A204.1 (cell line): Measurements from ENCODE around the gene PRPS1.
A peak's percentile ranks its signal among the peaks of the same experiment; 100 is the strongest.
"Not testable (repeated sequence)": the region's sequence is repeated elsewhere in the genome, so short reads cannot be mapped to it uniquely, and the experiment has no call there.

ENCODE experiments used
- FAIRE-seq: peaks from 2 replicates; lab custom pipeline; 2012; peaks lifted over from hg19 to GRCh38; lab: Jason Lieb, UNC

Gene PRPS1

DNA sequence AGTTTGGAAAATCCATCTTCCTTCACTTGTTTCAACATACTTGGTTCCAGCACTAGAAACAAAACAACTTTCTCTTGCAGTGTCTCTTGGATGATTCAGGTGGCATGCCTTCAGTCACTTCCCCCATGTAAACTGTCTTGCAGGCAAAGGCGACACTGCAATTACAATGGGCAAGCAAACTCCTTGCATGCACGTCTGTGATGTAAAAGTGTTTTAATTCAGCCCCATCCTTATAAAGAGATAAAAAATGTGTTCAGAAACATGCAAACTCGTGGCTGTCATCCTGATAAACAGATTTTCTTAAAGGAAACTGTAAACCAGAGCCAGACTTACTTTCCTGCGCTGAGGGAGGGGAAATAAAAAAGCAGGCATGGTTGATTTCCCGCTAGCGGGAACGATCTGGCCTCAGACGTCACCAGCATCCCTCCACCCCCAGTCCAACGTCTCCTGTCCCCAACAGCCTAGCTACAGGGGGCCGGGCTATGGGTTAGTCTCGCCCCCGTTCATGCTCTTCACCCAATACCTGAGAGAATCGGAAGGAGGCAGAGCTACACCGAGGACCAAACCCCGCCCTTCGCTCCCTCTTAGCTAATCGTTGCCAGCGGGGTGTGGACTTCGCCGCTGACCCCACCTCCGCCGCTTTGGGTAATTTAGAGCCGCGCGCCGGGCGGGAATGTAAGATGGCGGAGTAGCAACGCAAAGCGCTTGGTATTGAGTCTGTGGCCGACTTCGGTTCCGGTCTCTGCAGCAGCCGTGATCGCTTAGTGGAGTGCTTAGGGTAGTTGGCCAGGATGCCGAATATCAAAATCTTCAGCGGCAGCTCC is at the start of gene PRPS1:
Gene PRPS1 (plus strand): TSS at position 673 of the 824 bp plus-strand sequence. CDS start 119 bp downstream, at position 792.
- peak; percentile 96 for FAIRE-seq

DNA sequence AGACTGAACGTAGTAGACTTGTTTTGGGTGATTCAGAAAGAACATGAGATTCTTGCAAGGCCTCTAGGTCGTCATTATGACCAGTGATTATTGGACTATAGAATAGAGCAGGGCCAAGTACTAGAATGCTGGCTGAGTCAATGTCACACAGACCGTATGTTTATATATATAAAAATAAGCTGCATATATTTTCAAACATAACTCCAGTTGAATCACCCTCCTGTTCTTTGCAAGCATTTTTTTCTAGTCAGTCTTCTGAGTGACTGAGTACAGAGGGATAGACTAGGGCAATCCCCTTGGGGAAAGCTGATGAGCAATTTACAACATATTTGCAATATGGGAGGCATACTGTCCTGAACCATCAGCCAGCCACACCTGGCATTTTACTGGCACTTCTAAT is 48.4 kb upstream of the PRPS1 start:
- no peak for FAIRE-seq

DNA sequence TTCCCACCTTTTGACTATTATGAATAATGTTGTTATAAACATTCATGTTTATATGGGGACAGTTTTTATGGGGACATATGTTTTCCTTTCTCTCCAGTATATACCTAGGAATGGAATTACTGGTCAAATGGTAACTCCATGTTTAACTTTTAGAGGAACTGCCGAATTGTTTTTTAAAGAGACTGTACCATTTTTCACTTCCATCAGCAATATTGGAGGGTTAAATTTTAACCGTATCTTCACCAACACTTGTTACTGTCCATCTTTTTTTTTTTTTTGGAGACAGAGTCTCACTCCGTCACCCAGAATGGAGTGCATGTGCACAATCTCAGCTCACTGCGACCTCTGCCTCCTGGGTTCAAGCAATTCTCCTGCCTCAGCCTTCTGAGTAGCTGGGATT is 46.4 kb upstream of the PRPS1 start:
- no peak for FAIRE-seq

DNA sequence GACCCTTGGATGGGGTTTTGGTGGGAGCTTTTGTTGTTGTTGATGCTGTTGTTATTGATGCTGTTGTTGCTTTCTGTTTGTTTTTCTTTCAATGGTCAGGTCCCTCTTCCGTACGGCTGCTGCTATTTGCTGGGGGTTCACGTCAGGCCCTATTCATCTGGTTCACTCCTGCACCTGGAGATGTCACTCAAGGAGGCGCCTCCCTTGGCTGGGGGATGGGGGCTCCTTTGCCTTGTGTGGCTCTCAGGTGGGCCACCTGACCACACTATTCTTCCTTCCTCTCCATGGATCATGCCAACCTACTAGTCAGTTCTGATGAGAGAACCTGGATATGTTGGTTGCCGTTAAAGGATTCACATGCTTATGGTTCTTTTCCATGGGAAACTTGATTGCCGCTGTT is 39.1 kb upstream of the PRPS1 start:
- no peak for FAIRE-seq

DNA sequence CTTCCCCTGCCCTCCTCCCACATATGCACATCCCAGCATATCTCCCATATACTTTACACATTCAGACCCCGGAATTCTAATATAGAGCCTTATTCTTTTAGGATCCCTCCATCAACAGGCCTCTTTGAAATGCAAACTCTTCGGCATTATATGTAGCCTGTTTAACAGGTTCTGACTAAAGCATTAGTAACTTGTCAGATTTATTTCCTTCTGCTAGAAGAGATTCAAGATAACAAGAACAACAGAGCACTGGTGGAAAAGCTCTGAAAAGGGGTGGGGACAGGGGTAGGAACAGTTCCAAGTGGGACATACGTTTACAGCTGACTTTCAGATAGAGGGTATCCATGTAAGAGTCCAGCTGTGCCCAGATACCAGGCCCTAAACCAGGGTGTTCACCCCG is 31.7 kb upstream of the PRPS1 start:
- FAIRE-seq: no peak

DNA sequence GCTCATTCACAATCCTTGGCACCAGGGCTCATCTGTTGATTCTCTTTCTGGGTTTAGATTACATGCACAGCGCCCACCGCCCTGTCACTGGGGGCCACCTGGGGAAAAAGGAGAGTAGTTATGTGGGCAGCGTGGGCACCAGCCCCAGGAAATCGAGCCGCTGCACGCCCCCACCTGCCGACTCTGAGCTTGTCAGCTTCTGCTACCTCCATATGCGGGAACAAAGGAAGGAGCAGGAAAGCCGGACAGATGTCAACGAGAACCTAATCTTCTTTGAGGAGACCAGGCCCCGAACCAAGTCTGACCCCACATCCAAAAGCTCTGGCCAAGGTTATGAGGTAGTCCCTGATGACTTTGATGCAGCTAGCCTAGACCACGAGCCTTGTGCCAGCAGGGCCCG is 31.0 kb upstream of the PRPS1 start:
- FAIRE-seq: no peak

DNA sequence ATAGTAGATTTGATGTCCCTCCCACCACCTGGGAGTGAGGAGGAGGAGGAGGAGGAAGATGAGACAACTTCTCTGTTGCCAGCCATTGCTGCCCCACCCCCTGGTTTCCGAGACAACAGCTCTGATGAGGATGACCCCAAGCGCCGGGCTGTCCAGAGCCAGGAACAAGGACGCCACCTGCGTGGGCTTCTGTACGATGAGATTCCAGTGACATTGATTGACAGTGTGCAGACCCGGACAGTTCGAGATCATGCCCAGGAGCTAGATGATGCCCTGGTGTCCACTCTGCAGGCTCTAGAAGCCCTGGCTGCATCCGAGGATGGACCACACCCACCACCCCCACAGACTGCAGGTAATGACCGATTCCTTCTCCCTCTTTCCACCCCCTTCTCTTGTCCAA is 30.5 kb upstream of the PRPS1 start:
- no peak for FAIRE-seq

DNA sequence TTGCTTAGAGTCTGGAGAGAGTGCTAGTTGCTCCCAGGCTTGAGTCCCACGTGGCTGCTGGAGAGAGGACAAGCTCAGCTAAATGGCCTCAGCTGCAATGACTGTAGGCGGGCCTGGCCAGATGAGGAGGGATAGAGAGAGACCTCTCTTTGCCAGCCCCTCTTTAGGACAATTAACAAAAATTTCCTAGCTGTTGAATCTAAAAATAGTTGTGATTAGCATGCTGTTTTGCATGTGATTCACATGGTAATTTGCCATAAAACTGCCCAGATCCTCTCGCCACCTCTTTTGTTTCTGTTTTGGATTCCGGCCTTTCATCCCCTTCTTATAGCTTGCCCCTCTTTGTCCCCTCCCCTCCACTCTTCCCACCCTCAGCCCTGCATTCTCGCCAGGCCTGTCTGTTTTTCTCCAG is 28.9 kb upstream of the PRPS1 start:
- no peak for FAIRE-seq

DNA sequence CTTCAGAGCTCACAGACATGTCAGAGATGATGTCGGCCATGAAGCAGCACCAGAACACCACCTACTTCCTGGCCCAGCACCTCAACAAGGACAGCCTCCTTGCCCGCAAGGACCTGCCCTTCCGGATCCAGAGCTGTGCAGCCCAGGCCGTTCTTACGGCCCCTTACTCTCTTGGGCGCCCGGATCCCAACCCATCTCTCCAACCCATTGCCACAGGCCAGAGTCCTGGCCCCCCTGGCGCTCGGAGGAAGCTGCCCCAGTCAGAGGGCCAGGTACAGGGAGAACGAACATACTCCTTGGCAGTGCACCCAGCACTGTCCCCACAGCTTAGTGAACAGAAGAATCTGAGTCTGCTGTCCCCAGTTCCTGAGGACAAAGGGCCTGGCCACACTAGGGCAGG is 27.9 kb upstream of the PRPS1 start:
- FAIRE-seq: no peak

DNA sequence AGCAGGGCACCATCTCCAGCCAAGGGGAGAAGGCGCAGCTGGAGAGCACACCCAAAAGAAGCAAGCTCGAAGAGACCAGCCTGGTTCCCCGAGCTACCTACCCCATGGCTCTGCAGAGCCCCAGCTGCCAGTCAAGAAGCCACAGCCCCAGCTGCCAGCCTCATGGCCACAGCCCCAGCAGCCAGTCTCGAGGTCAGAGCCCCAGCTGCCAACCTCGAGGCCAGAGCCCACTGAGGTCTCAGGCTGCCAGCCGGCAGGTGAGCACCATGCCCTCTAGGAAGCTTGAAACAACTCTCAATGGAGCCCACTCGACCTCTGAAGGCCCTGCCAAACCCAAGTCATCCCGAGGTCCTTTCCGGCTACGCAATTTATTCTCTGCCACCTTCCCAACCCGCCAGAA is 27.0 kb upstream of the PRPS1 start:
- no peak for FAIRE-seq

DNA sequence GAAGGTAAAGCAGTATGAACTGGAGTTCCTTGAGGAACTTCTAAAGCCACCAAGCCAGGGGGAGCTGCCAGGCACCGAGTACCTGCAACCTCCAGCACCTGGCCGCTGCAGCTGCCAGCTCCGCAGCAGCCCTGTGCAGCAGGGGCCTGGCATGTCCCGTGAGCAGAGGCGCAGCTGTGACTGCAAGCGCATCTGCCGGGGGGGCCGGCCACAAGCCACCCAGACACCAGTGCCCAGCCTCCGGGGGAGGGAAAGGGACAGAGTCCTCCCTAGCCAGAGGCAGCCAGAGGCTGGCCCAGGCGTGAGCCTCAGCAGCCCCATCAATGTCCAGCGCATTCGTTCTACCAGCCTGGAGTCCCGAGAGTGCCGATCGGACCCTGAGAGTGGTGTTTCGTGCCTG is 26.6 kb upstream of the PRPS1 start:
- FAIRE-seq: no peak

DNA sequence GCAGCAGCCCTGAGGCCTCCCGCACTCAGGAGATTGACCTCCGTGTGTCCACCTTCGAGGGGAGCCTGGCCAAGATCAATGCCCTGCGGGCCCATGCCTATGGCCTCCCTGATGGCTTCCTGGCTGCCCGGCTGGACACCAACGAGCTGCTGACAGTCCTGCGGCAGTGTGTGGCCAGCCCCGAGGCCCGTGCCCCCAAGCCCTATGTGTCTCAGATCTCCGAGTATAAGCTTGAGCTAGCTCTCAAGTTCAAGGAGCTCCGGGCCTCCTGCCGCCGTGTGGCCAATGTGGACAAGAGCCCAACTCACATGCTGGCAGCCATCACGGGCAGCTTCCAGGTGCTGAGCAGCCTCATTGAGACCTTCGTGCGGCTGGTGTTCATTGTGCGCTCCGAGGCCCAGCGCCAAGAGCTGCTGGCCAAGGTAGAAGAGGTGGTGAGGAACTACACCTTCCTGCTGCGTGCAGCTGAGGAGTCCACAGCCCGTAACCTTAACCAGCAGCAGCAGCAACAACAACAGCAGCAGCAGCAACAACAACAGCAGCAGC is 25.5 kb upstream of the PRPS1 start:
- no peak for FAIRE-seq

DNA sequence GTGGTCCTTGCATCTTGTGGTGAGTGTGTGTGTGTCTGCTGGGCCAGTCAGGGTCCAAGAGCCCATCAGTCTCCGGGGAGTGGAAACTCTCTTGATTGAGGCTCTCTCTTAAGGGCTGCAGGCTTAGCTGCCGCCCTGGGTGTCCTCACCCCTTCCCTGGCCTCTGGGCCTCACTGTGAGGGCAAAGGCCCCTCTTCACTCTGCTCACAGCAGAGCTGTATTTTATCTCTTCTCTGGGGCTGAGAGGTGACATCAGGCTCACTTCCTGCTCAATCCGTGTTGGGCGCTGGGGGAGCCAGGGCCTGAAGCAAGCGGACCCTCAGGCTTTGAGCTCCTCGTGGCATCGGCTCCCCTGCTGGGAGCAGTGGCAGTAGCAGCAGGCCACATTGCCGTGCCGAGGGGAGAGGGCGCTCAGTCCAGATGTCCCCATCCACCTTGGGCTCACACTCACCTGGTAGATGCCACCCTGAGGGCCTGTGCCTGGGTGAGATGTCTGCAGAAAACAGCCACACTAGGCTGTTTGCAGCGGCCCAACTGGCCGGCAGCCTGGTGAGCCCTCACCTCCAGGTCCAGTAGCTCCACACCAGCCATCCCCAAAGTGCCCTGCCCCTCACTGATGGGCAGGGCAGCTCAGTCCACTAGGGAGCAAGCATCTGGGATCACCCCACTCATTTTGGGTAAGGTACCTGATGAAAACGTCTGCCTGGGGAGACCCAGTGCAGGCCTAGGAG is 24.7 kb upstream of the PRPS1 start:
- FAIRE-seq: no peak

DNA sequence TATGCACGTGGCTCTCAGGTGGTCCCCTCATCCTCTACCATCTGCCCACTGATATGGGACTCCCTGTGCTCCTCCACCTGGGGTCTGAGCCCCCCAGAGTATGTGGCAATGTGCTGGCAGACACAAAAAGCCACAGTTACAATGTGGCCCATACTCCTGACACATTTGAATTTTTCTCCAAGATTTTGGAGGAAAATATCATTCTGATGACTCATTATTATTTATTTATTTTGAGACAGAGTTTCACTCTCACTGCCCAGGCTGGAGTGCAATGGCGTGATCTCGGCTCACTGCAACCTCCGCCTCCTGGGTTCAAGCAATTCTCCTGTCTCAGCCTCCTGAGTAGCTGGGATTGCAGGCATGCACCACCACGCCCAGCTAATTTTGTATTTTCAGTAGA is 19.2 kb upstream of the PRPS1 start:
- not testable (repeated sequence) for FAIRE-seq

DNA sequence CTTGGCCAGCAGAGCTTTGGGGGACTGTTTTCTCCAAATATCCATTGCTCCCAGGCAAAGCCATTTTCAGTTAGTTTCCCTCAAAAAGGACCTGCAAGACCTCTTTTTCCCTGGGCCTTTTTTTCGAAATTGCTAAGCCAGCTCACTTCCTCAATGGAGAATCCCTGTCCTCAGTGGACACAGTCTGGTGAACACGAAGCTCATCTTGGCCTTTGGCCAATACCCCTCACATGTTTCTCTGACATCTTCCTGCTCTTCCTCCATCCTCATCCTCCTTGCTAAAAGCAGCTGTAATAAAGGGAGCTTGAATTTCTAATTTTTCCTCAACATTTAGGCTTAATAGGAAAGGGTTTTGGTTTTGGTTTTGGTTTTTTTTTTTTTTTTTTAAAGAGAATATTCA is 17.6 kb upstream of the PRPS1 start:
- FAIRE-seq: no peak

DNA sequence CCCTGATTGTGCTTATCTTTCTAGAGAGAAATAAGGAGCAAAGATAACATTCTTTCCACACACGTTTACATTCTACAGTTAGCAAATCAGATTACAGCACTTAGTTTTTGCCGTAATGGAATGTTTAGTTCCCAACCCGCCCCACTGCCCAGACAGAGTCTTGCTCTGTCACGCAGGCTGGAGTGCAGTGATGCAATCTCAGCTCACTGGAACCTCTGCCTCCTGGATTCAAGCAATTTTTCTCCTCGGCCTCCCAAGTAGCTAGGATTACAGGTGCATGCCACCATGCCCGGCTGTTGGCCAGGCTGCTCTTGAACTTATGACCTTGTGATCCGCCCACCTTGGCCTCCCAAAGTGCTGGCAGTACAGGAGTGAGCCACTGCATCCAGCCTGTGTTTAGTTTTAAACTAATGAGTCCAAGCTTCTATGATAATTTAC is 8.4 kb upstream of the PRPS1 start:
- FAIRE-seq: no peak

DNA sequence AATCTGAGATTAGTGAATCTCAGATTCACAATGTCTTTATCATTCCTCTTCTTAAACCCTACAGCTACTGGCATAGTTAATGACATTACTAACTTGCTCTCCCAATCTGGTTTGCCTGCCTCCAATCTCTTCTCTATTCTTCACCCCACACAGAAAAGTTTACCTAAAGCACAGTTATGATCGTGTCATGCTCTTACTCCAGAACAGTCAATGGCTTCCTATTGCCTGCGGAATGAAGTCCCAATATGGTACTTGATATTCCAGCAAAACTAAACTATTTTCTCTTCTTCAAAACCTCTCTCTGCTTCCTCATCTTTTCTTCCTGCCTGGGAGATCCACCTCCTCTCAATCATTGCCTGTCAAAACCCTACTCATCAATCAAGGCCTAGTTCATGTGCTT is 3.4 kb upstream of the PRPS1 start:
- no peak for FAIRE-seq

DNA sequence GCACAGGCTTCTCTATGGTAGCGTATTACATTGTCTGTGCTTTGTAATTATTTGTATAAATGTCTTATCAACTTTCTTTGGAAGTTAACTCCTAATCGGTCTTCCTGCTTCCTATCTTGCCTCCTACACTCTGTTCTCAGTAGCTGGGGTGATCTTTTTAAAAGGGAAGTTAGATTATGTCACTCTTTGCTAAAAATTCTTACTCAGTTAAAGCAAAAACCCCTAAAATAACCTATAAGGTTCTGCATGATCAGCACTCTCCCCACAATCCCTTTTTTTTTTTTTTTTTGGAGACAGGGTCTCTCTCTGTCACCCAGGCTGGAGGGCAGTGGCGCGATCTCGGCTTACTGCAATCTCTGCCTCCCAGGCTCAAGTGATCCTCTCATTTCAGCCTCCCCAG is 2.6 kb upstream of the PRPS1 start:
- no peak for FAIRE-seq

DNA sequence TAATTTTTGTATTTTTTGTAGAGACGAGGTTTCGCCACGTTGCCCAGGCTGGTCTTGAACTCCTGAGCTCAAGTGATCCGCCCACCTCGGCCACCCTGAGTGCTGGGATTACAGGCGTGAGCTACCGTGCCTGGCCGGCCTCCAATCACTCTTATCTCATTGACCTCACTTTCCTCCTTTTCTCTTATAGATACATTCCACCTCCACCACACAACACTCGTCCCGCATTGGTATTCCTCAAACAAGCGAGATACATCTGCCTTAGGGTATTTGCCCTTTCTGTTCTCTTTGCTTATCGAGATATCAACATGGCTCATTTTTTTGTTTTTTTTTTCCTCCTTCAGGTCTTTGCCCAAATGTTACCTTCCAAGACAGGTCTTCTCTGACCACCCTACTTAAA is 1.8 kb upstream of the PRPS1 start:
- FAIRE-seq: no peak

DNA sequence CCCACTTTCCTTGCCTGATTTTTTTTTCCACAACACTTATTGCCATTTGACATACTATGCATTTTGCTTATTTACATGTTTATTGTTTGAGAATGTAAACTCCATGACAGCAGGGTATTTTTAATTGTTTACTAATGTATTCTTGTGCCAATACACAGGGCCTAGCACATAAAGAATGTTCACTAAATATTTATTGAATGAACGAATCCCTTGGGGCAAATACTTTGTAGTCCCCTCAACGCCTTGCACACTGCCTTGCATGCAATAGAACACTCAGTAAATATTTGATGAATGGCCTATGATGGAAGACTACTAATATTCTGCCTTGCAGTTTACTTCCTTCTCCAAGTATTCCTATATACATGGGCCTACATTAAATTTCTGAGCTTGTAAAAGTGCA is 1.4 kb upstream of the PRPS1 start:
- no peak for FAIRE-seq

DNA sequence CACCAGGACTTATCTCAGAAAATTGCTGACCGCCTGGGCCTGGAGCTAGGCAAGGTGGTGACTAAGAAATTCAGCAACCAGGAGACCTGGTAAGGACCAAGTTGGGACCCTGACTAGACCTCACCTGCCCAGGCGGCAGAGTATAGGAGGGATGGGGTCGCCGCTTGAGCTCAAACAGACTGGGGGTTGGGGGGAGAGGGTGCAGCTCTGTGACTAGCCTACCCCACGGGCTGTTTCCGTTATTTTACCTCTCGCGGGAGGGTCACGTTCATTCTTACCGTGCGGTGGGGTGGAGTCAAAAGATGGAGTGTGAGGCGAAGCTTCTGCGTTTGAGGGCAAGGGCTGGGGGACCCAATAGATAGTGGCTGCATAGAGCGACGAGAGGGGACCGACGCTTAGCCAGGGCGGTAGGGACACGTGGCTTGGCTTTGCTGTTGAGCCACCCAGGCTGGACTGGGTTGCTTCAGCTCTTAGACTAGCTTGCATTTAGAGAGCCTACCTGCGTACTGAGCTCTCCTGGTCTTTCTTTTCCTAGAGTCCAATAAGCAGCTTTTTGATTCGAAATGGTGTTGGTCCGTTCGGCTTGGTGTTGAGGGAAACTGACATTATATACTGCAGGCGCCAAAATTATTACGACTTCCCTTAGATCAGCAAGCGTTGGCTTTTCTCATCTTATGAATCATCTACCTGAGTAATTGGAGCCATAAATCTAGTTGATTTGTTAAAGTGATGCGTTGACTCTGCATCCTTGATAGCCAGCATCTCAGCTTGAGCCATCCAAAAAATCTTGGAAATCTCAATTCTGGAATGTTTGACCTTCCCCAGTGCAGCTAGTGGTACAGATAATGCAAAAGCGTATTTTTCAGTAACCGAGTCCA is 591 bp downstream of the PRPS1 start:
- no peak for FAIRE-seq

DNA sequence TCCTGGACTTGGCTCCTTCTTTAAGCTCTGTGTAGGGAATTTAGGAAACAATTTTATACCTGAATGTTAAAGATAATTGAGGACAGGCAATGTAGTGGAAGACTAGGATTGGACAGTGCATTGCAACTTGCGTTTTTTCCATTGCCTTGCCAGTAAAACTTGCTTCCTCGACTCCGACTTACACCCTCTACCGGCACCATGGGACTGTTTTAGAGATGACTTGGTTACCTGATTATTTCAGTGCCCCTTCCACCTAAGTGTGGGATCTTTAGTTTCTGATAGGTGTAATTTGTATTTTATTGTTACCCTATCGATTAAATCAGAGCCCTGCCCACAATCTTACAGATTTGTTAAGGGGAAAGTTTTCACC is 1.2 kb downstream of the PRPS1 start:
- FAIRE-seq: no peak
